ENCODE results near the gene PIP4P1. TPM values are rescaled to one million over a fixed set of nuclear protein-coding genes. Genes with fewer than 3 reads are reported as not detected.

The PIP4P1 gene
- total and polyA plus RNA-seq, 9 donors: 13.7 to 25.4 (median 20.2) TPM

DNA sequence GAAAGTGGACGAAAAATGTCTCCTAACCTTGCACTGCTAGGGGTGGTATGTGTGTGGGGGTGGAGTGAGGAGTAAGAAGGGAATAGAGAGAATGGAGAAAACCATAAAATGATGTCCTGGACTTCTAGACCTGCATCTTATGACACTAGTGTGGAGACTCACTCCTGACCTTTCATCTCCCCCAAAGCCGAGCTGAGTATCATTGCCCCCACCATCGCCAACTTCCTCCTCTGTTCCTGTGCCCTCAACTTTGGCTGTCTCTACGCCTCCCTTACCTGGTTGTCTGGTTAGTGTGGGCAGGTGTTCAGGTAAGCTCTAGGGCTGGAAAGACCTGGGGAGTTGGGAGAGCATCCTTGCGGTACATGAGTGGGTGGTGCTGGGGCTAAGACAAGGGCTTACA lies 20.8 kb downstream of the PIP4P1 start:
- Histone ChIP-seq H3K4me1 (ENCODE audit: control insufficient read depth, insufficient read depth, low read length) (peaks cover 13% of the 10 kb centered on the region), H3K36me3 (ENCODE audit: control insufficient read depth, insufficient read depth, low read length) (peaks cover 7% of the 10 kb centered on the region), H3K4me3 (ENCODE audit: low read length) (no peak overlapping the region), H3K27me3 (ENCODE audit: control insufficient read depth, insufficient read depth, low read length) (peaks cover 3% of the 10 kb centered on the region), H3K27ac (ENCODE audit: low read length) (no peak overlapping the region), H3K9me3 (replicated peaks; ENCODE audit: control insufficient read depth, low read depth, low read length) (no peaks in the 10 kb centered on the region)
- WGBS (ENCODE audit: insufficient coverage): no CpG with 5 or more reads among the region's 5 CpGs
- no peak for DNase-seq

DNA sequence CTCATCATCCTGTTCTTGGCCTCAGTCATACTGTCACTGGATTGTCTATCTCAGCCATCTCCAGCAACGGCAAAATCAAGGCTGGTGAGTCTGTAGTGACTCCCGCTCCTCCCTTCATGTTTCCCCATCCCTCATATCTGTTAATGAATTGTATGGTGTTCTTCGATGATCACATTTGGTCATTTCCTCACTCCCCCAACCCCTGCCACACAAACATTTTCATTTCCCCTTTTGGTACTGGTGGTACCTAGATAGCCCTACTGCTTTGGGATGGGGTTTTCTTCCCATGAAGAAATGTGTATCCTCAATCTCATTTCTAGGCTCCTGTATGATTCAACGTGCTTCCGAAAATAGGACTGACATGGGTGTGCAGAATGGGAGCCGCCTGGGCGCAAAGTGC lies 22.6 kb downstream of the PIP4P1 start:
- Histone ChIP-seq H3K9me3 (replicated peaks; ENCODE audit: control insufficient read depth, low read depth, low read length) (no peaks in the 10 kb centered on the region), H3K36me3 (ENCODE audit: control insufficient read depth, insufficient read depth, low read length) (peaks cover 4% of the 10 kb centered on the region), H3K4me3 (ENCODE audit: low read length) (no peak overlapping the region), H3K4me1 (ENCODE audit: control insufficient read depth, insufficient read depth, low read length) (peaks cover 26% of the 10 kb centered on the region), H3K27me3 (ENCODE audit: control insufficient read depth, insufficient read depth, low read length) (peaks cover 4% of the 10 kb centered on the region), H3K27ac (ENCODE audit: low read length) (no peak overlapping the region)
- WGBS (ENCODE audit: insufficient coverage): 100% methylated on average over 2 of the region's 7 CpGs
- no peak for DNase-seq

DNA sequence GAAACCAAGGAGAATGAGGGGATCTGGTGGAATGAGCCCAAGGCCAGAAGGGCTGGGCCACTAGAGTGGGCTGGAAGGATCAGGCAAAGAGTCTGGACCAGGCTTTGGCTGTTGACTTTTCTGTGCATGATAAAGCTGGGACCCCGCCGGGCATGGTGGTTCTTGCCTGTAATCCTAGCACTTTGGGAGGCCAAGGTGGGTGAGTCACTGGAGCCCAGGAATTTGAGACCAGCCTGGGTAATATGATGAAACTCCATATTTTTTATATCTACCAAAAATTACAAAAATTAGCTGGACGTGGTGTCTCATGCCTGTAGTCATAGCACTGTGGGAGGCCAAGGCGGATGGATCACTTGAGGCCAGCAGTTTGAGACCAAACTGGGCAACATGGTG lies 24.9 kb downstream of the PIP4P1 start:
- 60% methylated on average over 2 of the region's 4 CpGs for WGBS (ENCODE audit: insufficient coverage)
- H3K27me3 ChIP-seq (ENCODE audit: control insufficient read depth, insufficient read depth, low read length): peaks cover 4% of the 10 kb centered on the region
- no peak overlapping the region for H3K27ac ChIP-seq (ENCODE audit: low read length)
- H3K4me3 ChIP-seq (ENCODE audit: low read length): no peak overlapping the region
- no peaks in the 10 kb centered on the region for H3K36me3 ChIP-seq (ENCODE audit: control insufficient read depth, insufficient read depth, low read length)
- H3K9me3 ChIP-seq (replicated peaks; ENCODE audit: control insufficient read depth, low read depth, low read length): no peaks in the 10 kb centered on the region
- no peak for DNase-seq
- peaks cover 26% of the 10 kb centered on the region for H3K4me1 ChIP-seq (ENCODE audit: control insufficient read depth, insufficient read depth, low read length)

- Histone ChIP-seq H3K4me1 (ENCODE audit: control insufficient read depth, insufficient read depth, low read length) (peaks cover 26% of the 10 kb centered on the region), H3K27me3 (ENCODE audit: control insufficient read depth, insufficient read depth, low read length) (peaks cover 4% of the 10 kb centered on the region), H3K4me3 (ENCODE audit: low read length) (peak within 1 kb of the TSS; percentile 43), H3K36me3 (ENCODE audit: control insufficient read depth, insufficient read depth, low read length) (no peaks in the 10 kb centered on the region), H3K9me3 (replicated peaks; ENCODE audit: control insufficient read depth, low read depth, low read length) (no peaks in the 10 kb centered on the region), H3K27ac (ENCODE audit: low read length) (no peak within 1 kb of the TSS)
- DNase-seq: no peak
- 52% methylated on average over 15 of the region's 17 CpGs for WGBS (ENCODE audit: insufficient coverage)
Observed at GRCh38 chr14:20435582-20436362, 25.5 kb downstream of the PIP4P1 start, which contains the start of gene KLHL33. Gene KLHL33, minus strand, starts transcription at chr14:20436166. Its CDS starts 355 bp downstream, at chr14:20435811.

DNA sequence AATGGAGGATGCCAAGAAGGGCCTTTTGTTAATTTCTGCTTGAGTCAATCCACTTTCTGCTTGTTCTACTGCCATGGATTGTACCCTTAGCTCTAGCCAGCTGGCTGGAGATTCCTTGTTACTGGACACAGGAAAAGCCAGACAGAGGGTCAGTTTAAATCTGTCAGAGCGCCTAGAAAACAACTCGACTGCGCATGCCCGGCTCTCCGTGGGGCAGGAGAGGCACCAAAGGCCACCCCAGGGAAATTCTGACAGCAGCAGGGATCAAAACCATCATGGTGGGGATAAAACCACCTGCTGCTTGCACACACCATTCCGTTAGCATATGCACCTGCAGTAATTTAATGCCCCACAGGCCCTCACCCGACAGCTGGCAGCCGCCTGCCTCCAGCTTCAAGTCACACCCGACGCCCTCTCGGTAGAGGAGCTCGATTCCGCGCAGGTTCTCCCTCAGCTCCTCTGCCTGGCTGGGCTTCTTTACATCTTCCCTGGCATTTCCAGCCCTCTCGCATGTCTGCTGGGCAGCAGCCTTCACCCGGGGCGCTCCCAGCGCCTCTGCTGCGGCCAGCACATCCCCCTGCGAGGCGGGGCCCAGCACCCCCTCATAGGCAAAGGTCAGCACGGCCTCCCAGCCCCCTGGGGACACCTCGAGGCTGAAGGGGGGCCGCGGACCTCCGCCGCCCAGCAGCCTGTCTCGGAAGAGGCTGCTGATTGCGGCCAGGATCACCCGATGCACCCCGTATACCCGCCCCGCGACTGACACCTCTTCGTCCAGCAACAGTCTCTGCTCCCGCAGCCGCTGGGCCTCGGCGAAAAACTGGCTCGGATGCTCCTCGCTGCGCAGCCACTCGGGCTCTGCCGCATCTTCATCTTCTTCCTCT lies 26.3 kb downstream of the PIP4P1 start:
- peak; percentile 59 for DNase-seq
- 10% methylated on average over 36 of the region's 44 CpGs for WGBS (ENCODE audit: insufficient coverage)
- H3K27ac ChIP-seq (ENCODE audit: low read length): peak overlapping the region; percentile 29
- peaks cover 33% of the 10 kb centered on the region for H3K4me1 ChIP-seq (ENCODE audit: control insufficient read depth, insufficient read depth, low read length)
- H3K27me3 ChIP-seq (ENCODE audit: control insufficient read depth, insufficient read depth, low read length): peaks cover 4% of the 10 kb centered on the region
- no peaks in the 10 kb centered on the region for H3K36me3 ChIP-seq (ENCODE audit: control insufficient read depth, insufficient read depth, low read length)
- H3K9me3 ChIP-seq (replicated peaks; ENCODE audit: control insufficient read depth, low read depth, low read length): no peaks in the 10 kb centered on the region
- H3K4me3 ChIP-seq (ENCODE audit: low read length): peak overlapping the region; percentile 43

GRCh38 chr14:20429801-20430669 lies 31.2 kb downstream of the PIP4P1 start:
- no peak overlapping the region for H3K27ac ChIP-seq (ENCODE audit: low read length)
- WGBS (ENCODE audit: insufficient coverage): 90% methylated on average over 24 of the region's 30 CpGs
- H3K4me3 ChIP-seq (ENCODE audit: low read length): no peak overlapping the region
- no peaks in the 10 kb centered on the region for H3K9me3 ChIP-seq (replicated peaks; ENCODE audit: control insufficient read depth, low read depth, low read length)
- peak; percentile 16 for DNase-seq
- H3K4me1 ChIP-seq (ENCODE audit: control insufficient read depth, insufficient read depth, low read length): peaks cover 22% of the 10 kb centered on the region
- no peaks in the 10 kb centered on the region for H3K27me3 ChIP-seq (ENCODE audit: control insufficient read depth, insufficient read depth, low read length)
- no peaks in the 10 kb centered on the region for H3K36me3 ChIP-seq (ENCODE audit: control insufficient read depth, insufficient read depth, low read length)

- H3K9me3 ChIP-seq (replicated peaks; ENCODE audit: control insufficient read depth, low read depth, low read length): no peaks in the 10 kb centered on the region
- H3K27me3 ChIP-seq (ENCODE audit: control insufficient read depth, insufficient read depth, low read length): no peaks in the 10 kb centered on the region
- no peak overlapping the region for H3K4me3 ChIP-seq (ENCODE audit: low read length)
- no peak overlapping the region for H3K27ac ChIP-seq (ENCODE audit: low read length)
- no peak for DNase-seq
- H3K36me3 ChIP-seq (ENCODE audit: control insufficient read depth, insufficient read depth, low read length): no peaks in the 10 kb centered on the region
- 37% methylated on average over 3 of the region's 5 CpGs for WGBS (ENCODE audit: insufficient coverage)
- H3K4me1 ChIP-seq (ENCODE audit: control insufficient read depth, insufficient read depth, low read length): peaks cover 14% of the 10 kb centered on the region
Observed at GRCh38 chr14:20428802-20429201, 32.4 kb downstream of the PIP4P1 start.

DNA sequence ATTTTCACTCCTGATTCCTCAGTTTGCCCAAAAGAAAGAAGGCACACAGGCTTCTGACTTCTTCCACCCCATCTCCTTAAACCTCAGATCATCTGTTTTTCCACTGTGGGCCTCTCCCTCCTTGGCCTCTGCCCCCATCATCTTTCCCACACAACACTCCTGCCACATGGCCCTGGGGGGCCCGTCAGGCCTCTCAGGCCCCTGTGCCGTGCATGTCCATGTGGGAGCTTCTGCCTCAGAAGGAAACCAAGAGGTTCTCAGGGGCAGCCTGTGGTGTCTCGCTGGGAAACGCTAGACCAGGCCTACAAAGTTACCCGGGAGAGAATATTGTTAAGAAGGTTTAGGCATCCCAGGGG lies 33.2 kb downstream of the PIP4P1 start:
- peaks cover 14% of the 10 kb centered on the region for H3K4me1 ChIP-seq (ENCODE audit: control insufficient read depth, insufficient read depth, low read length)
- no peak for DNase-seq
- 70% methylated on average over 2 of the region's 5 CpGs for WGBS (ENCODE audit: insufficient coverage)
- no peaks in the 10 kb centered on the region for H3K27me3 ChIP-seq (ENCODE audit: control insufficient read depth, insufficient read depth, low read length)
- H3K27ac ChIP-seq (ENCODE audit: low read length): peak overlapping the region; percentile 20
- H3K36me3 ChIP-seq (ENCODE audit: control insufficient read depth, insufficient read depth, low read length): no peaks in the 10 kb centered on the region
- no peaks in the 10 kb centered on the region for H3K9me3 ChIP-seq (replicated peaks; ENCODE audit: control insufficient read depth, low read depth, low read length)
- H3K4me3 ChIP-seq (ENCODE audit: low read length): no peak overlapping the region

DNA sequence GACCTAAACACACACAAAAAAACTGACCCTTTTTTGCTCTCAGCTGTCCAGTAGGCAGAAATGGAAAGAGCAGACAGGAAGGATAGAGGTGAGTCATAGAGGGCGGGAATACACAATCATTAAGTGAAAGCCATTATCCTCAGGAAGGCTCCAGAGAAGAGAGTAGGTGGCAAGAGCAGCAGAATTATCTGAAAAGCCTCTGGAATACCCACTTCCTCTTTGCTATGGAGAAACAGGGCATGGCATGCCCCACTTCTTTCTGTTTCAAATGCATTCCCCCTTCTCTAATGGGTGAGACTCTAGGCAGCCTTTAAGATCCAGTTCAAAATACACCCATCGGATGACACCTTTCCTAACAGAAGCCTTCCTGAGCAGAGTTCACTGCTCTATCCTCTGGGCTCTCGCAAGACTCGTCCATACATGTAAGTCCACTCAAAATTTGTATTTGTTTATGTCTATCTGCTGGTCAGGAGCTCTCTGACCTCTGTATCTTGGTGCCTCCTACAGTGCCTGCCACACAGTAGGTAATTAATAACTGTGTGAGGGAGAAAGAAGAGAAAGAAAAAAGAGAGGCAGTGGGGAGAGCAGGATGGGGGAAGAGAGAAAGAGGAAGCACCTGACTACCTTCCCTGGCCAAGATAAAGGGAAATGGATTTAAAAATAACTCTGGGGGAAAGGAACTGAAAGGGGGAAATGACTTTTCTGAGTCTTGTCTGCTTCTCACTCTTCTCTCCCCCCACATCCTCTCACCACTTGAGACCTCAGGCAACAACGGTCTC lies 33.8 kb downstream of the PIP4P1 start:
- H3K27me3 ChIP-seq (ENCODE audit: control insufficient read depth, insufficient read depth, low read length): no peaks in the 10 kb centered on the region
- no peaks in the 10 kb centered on the region for H3K36me3 ChIP-seq (ENCODE audit: control insufficient read depth, insufficient read depth, low read length)
- DNase-seq: peak; percentile 60
- no peaks in the 10 kb centered on the region for H3K9me3 ChIP-seq (replicated peaks; ENCODE audit: control insufficient read depth, low read depth, low read length)
- WGBS (ENCODE audit: insufficient coverage): 50% methylated on average over 2 of the region's 5 CpGs
- peaks cover 14% of the 10 kb centered on the region for H3K4me1 ChIP-seq (ENCODE audit: control insufficient read depth, insufficient read depth, low read length)
- no peak overlapping the region for H3K27ac ChIP-seq (ENCODE audit: low read length)
- H3K4me3 ChIP-seq (ENCODE audit: low read length): no peak overlapping the region
